GM12878 (cell line): ENCODE results near the gene SLC39A11.

ENCODE experiments used
- EGR1 ChIP-seq, 2 experiments: IDR thresholded peaks; 1 replicate in 1 of 2; 2 replicates in 1 of 2; pipeline ENCODE4 v1.6.1; 2011 to 2012; ENCODE audit warnings: low read depth in 2 of 2, low read length in 2 of 2, borderline replicate concordance in 1 of 2, mild to moderate bottlenecking in 1 of 2, moderate library complexity in 1 of 2
- POLR2AphosphoS5 ChIP-seq: IDR thresholded peaks from 2 replicates; pipeline ENCODE4 v1.6.1; 2011; ENCODE audit warnings: mild to moderate bottlenecking, low read length, inconsistent platforms
- ZNF274 ChIP-seq: IDR thresholded peaks from one replicate; pipeline ENCODE4 v1.8.0; 2011; ENCODE audit not compliant: insufficient read length, insufficient read depth
- TF ChIP-seq, protein P1 (sequence below), 3 experiments: IDR thresholded peaks in 2 of 3; conservative IDR thresholded peaks in 1 of 3; 2 replicates each; pipeline ENCODE4 v1.5.1; 2011; ENCODE audit warnings: low read depth in 3 of 3, low read length in 3 of 3, mild to moderate bottlenecking in 3 of 3, control low read depth in 2 of 3, moderate library complexity in 2 of 3, inconsistent platforms in 1 of 3, mixed read lengths in 1 of 3; ENCODE audit not compliant: control insufficient read depth in 2 of 3, insufficient read depth in 1 of 3; ENCODE audit errors: extremely low read depth in 1 of 3
- TF ChIP-seq, protein P2 (sequence below): fragments of 450-650 bp; IDR thresholded peaks from 2 replicates; pipeline ENCODE4 v1.6.1; 2016; ENCODE audit warnings: mild to moderate bottlenecking

DNA sequence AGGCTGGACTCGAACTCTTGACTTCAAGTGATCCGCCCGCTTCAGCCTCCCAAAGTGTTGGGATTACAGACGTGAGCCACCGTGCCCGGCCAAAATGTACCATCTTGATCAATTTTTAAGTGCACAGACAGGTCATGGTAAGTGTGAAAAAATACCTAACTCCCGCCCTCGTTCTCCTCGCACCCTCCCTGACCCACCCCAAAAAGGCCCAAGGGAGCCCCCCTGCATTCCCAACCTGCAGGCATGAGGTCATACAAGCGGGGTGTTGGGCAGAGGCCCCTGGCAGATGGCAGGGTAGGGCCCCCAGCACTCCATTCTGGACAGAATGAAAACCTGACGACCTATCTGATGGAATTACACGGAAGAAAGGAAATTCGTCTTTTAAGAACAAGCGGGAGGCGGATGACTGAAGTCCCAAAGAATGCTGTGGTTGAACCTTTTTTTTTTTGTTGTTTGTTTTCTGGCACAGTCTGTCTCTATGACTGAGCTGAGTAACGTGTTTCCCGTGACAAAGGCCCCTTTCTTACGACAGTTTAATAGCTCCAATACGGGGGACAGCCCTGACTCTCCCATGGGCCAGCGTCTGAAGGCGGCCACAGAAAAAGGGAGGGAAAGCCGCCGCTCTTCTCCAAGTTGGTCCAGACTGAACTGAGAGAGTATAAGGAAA, 376.4 kb downstream of the SLC39A11 start:
- TF ChIP-seq POLR2AphosphoS5 = no peak
- no peak for TF ChIP-seq EGR1 (IDR thresholded peaks at IDR 0.05; ENCODE audit: borderline replicate concordance in 1 of 2, low read depth in 2 of 2, low read length in 2 of 2)
- TF ChIP-seq ZNF274 = no peak
- TF ChIP-seq, protein P1, sequence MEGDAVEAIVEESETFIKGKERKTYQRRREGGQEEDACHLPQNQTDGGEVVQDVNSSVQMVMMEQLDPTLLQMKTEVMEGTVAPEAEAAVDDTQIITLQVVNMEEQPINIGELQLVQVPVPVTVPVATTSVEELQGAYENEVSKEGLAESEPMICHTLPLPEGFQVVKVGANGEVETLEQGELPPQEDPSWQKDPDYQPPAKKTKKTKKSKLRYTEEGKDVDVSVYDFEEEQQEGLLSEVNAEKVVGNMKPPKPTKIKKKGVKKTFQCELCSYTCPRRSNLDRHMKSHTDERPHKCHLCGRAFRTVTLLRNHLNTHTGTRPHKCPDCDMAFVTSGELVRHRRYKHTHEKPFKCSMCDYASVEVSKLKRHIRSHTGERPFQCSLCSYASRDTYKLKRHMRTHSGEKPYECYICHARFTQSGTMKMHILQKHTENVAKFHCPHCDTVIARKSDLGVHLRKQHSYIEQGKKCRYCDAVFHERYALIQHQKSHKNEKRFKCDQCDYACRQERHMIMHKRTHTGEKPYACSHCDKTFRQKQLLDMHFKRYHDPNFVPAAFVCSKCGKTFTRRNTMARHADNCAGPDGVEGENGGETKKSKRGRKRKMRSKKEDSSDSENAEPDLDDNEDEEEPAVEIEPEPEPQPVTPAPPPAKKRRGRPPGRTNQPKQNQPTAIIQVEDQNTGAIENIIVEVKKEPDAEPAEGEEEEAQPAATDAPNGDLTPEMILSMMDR (IDR thresholded peaks at IDR 0.05 in 2 of 3, conservative IDR thresholded peaks at IDR 0.05 in 1 of 3; ENCODE audit: control insufficient read depth in 2 of 3, extremely low read depth in 1 of 3, insufficient read depth in 1 of 3, low read depth in 3 of 3, low read length in 3 of 3) = no peak
- TF ChIP-seq, protein P2, sequence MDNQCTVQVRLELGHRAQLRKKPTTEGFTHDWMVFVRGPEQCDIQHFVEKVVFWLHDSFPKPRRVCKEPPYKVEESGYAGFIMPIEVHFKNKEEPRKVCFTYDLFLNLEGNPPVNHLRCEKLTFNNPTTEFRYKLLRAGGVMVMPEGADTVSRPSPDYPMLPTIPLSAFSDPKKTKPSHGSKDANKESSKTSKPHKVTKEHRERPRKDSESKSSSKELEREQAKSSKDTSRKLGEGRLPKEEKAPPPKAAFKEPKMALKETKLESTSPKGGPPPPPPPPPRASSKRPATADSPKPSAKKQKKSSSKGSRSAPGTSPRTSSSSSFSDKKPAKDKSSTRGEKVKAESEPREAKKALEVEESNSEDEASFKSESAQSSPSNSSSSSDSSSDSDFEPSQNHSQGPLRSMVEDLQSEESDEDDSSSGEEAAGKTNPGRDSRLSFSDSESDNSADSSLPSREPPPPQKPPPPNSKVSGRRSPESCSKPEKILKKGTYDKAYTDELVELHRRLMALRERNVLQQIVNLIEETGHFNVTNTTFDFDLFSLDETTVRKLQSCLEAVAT = no peak
